Stimulated activated effector memory CD8-positive, alpha-beta T cell treated with anti-CD3 and anti-CD28 coated beads, Interleukin-12 subunit alpha, Interleukin-12 subunit beta, amount 100 ng/mL, for 72 hours (primary cell): ENCODE measurements around the gene LRIG1.

Experiments used
- ATAC-seq: fragments of 150-1000 bp; cut with Tn5 transposase; 2 replicates; pipeline ENCODE4 v1.10.0; 2021
- DNase-seq, 2 donors: peaks; one replicate each; pipeline ENCODE4 v3.0.0; 2021 to 2022; ENCODE audit warnings: low spot score in 2 of 2
- H3K27ac Mint-ChIP-seq: one replicate; pipeline ENCODE4 v1.8.0; 2022; ENCODE audit warnings: mild to moderate bottlenecking, mixed read lengths
- H3K36me3 Mint-ChIP-seq: one replicate; pipeline ENCODE4 v1.8.0; 2022; ENCODE audit warnings: mild to moderate bottlenecking, mixed read lengths
- H3K4me1 Mint-ChIP-seq: one replicate; pipeline ENCODE4 v1.8.0; 2022; ENCODE audit warnings: mixed read lengths
- H3K4me3 Mint-ChIP-seq: one replicate; pipeline ENCODE4 v1.8.0; 2022; ENCODE audit warnings: mild to moderate bottlenecking, mixed read lengths
- H3K9me3 Mint-ChIP-seq: one replicate; pipeline ENCODE4 v1.8.0; 2022; ENCODE audit warnings: mixed read lengths

Gene LRIG1

GRCh38 chr3:66484106-66484844 is 16.5 kb downstream of the LRIG1 start:
- H3K4me1 Mint-ChIP-seq = peaks cover 55% of the 10 kb centered on the region
- DNase-seq (no peak), ATAC-seq (no peak)
- peaks cover 15% of the 10 kb centered on the region for H3K36me3 Mint-ChIP-seq
- H3K27ac Mint-ChIP-seq = peak overlapping the region; percentile 64
- H3K9me3 Mint-ChIP-seq = peaks cover 4% of the 10 kb centered on the region
- peak overlapping the region; percentile 48 for H3K4me3 Mint-ChIP-seq

- H3K9me3 Mint-ChIP-seq = peaks cover 7% of the 10 kb centered on the region
- peak overlapping the region; percentile 64 for H3K27ac Mint-ChIP-seq
- ATAC-seq (peak; percentile 47), DNase-seq (no peak)
- peak overlapping the region; percentile 48 for H3K4me3 Mint-ChIP-seq
- H3K4me1 Mint-ChIP-seq = peaks cover 48% of the 10 kb centered on the region
- H3K36me3 Mint-ChIP-seq = peaks cover 17% of the 10 kb centered on the region
These were observed 17.4 kb downstream of the LRIG1 start for GRCh38 chr3:66483409-66483906.

- peak overlapping the region; percentile 48 for H3K4me3 Mint-ChIP-seq
- peaks cover 7% of the 10 kb centered on the region for H3K9me3 Mint-ChIP-seq
- ATAC-seq (no peak), DNase-seq (no peak)
- H3K36me3 Mint-ChIP-seq = peaks cover 17% of the 10 kb centered on the region
- peak overlapping the region; percentile 64 for H3K27ac Mint-ChIP-seq
- peaks cover 46% of the 10 kb centered on the region for H3K4me1 Mint-ChIP-seq
These were observed 17.8 kb downstream of the LRIG1 start for GRCh38 chr3:66483006-66483405.

- DNase-seq (no peak), ATAC-seq (no peak)
- Mint-ChIP-seq H3K27ac (peak overlapping the region; percentile 77), H3K36me3 (peaks cover 17% of the 10 kb centered on the region), H3K4me1 (peaks cover 38% of the 10 kb centered on the region), H3K9me3 (peaks cover 7% of the 10 kb centered on the region), H3K4me3 (peak overlapping the region; percentile 61)
These were observed 18.8 kb downstream of the LRIG1 start for GRCh38 chr3:66482018-66482404.

GRCh38 chr3:66481071-66482017 is 19.5 kb downstream of the LRIG1 start:
- peaks cover 7% of the 10 kb centered on the region for H3K9me3 Mint-ChIP-seq
- H3K36me3 Mint-ChIP-seq = peaks cover 17% of the 10 kb centered on the region
- no peak for DNase-seq
- peak overlapping the region; percentile 77 for H3K27ac Mint-ChIP-seq
- peak overlapping the region; percentile 61 for H3K4me3 Mint-ChIP-seq
- peaks cover 32% of the 10 kb centered on the region for H3K4me1 Mint-ChIP-seq
- peak; percentile 45 for ATAC-seq

- Mint-ChIP-seq H3K9me3 (peaks cover 7% of the 10 kb centered on the region), H3K27ac (peak overlapping the region; percentile 77), H3K4me3 (peak overlapping the region; percentile 61), H3K4me1 (peaks cover 27% of the 10 kb centered on the region), H3K36me3 (peaks cover 17% of the 10 kb centered on the region)
- DNase-seq (peak in 1 of 2 donors; percentile 68), ATAC-seq (peak; percentile 86)
These were observed 20.2 kb downstream of the LRIG1 start for GRCh38 chr3:66480666-66481065.

GRCh38 chr3:66479532-66479947 is 21.3 kb downstream of the LRIG1 start:
- Mint-ChIP-seq H3K36me3 (peaks cover 17% of the 10 kb centered on the region), H3K4me3 (peak overlapping the region; percentile 61), H3K27ac (peak overlapping the region; percentile 77), H3K4me1 (peaks cover 19% of the 10 kb centered on the region), H3K9me3 (peaks cover 7% of the 10 kb centered on the region)
- ATAC-seq (peak; percentile 66), DNase-seq (no peak)

GRCh38 chr3:66478960-66479359 is 21.9 kb downstream of the LRIG1 start:
- Mint-ChIP-seq H3K36me3 (peaks cover 17% of the 10 kb centered on the region), H3K9me3 (peaks cover 7% of the 10 kb centered on the region), H3K27ac (peak overlapping the region; percentile 77), H3K4me1 (peaks cover 13% of the 10 kb centered on the region), H3K4me3 (peak overlapping the region; percentile 61)
- DNase-seq (no peak), ATAC-seq (no peak)

- DNase-seq (no peak), ATAC-seq (no peak)
- H3K27ac Mint-ChIP-seq = no peak overlapping the region
- H3K4me3 Mint-ChIP-seq = no peak overlapping the region
- peaks cover 7% of the 10 kb centered on the region for H3K9me3 Mint-ChIP-seq
- H3K36me3 Mint-ChIP-seq = peaks cover 18% of the 10 kb centered on the region
- peaks cover 2% of the 10 kb centered on the region for H3K4me1 Mint-ChIP-seq
These were observed 23.0 kb downstream of the LRIG1 start for GRCh38 chr3:66477856-66478255.

GRCh38 chr3:66476852-66477381 is 23.9 kb downstream of the LRIG1 start:
- Mint-ChIP-seq H3K27ac (no peak overlapping the region), H3K4me1 (peaks cover 4% of the 10 kb centered on the region), H3K9me3 (peaks cover 7% of the 10 kb centered on the region), H3K36me3 (peaks cover 27% of the 10 kb centered on the region), H3K4me3 (no peak overlapping the region)
- ATAC-seq = no peak
- DNase-seq = no peak

GRCh38 chr3:66475386-66476020 is 25.3 kb downstream of the LRIG1 start:
- H3K27ac Mint-ChIP-seq = no peak overlapping the region
- peaks cover 14% of the 10 kb centered on the region for H3K4me1 Mint-ChIP-seq
- no peak for DNase-seq
- no peak overlapping the region for H3K4me3 Mint-ChIP-seq
- peaks cover 22% of the 10 kb centered on the region for H3K36me3 Mint-ChIP-seq
- peaks cover 7% of the 10 kb centered on the region for H3K9me3 Mint-ChIP-seq
- ATAC-seq = no peak

- DNase-seq (no peak), ATAC-seq (no peak)
- peak overlapping the region; percentile 51 for H3K4me3 Mint-ChIP-seq
- peak overlapping the region; percentile 90 for H3K27ac Mint-ChIP-seq
- H3K9me3 Mint-ChIP-seq = no peaks in the 10 kb centered on the region
- H3K36me3 Mint-ChIP-seq = peaks cover 10% of the 10 kb centered on the region
- peaks cover 31% of the 10 kb centered on the region for H3K4me1 Mint-ChIP-seq
These were observed 27.1 kb downstream of the LRIG1 start for GRCh38 chr3:66473692-66474091.

- Mint-ChIP-seq H3K4me3 (peak overlapping the region; percentile 51), H3K9me3 (no peaks in the 10 kb centered on the region), H3K4me1 (peaks cover 36% of the 10 kb centered on the region)
These were observed 27.6 kb downstream of the LRIG1 start for GRCh38 chr3:66473181-66473580.

GRCh38 chr3:66472313-66473134 is 28.3 kb downstream of the LRIG1 start:
- no peaks in the 10 kb centered on the region for H3K9me3 Mint-ChIP-seq
- peak overlapping the region; percentile 90 for H3K27ac Mint-ChIP-seq
- peaks cover 43% of the 10 kb centered on the region for H3K4me1 Mint-ChIP-seq
- ATAC-seq (peak; percentile 93), DNase-seq (peak; percentile 43 to 82)
- H3K4me3 Mint-ChIP-seq = peak overlapping the region; percentile 51
- peaks cover 10% of the 10 kb centered on the region for H3K36me3 Mint-ChIP-seq

More at GRCh38 chr3:66473181-66473580, 27.6 kb downstream of the LRIG1 start:
- Mint-ChIP-seq H3K36me3 (peaks cover 10% of the 10 kb centered on the region), H3K27ac (peak overlapping the region; percentile 90)
- DNase-seq (no peak), ATAC-seq (no peak)
